PC-9 (cell line): ENCODE data around the gene DNASE2. TPM values are rescaled to one million over a fixed set of nuclear protein-coding genes. Genes with fewer than 3 reads are reported as not detected.
A peak's percentile ranks its signal among the peaks of the same experiment; 100 is the strongest.

Source experiments
- Bru-seq: library from RNA; stranded (reverse); fragments of 400-500 nt; gene quantifications from one replicate; lab custom pipeline; 2021; lab: Mats Ljungman, UMichigan
- BruChase-seq, 2 experiments: library from RNA; stranded (reverse); fragments of 400-500 nt; gene quantifications; one replicate each; lab custom pipeline; 2021; lab: Mats Ljungman, UMichigan
- BruUV-seq: library from RNA; stranded (reverse); fragments of 400-500 nt; replicated peaks from 2 replicates; lab custom pipeline; 2021; lab: Mats Ljungman, UMichigan
- CTCF ChIA-PET: fragments of 300-600 bp; sonication (Branson Sonifier 250); formaldehyde crosslinking; loops from one replicate; lab custom pipeline; 2022; ENCODE audit warnings: antibody characterized with exemption; lab: Charles Lee
- POLR2A ChIA-PET: fragments of 300-600 bp; sonication (Branson Sonifier 250); formaldehyde crosslinking; loops from one replicate; lab custom pipeline; 2022; ENCODE audit warnings: antibody characterized with exemption; ENCODE audit not compliant: unreplicated experiment; lab: Charles Lee
- DNase-seq, 2 experiments: peaks; one replicate each; pipeline versions ENCODE4 v3.0.0 to v3.0.0-alpha.2; 2015 to 2022; ENCODE audit warnings: mixed read lengths in 1 of 2
- H2AFZ ChIP-seq: fragments of 200-600 bp; sonication (generic); 2 replicates; pipeline ENCODE4 v1.8.1; 2017; ENCODE audit warnings: antibody characterized with exemption
- H3F3A ChIP-seq: fragments of 200-600 bp; sonication (generic); 2 replicates; pipeline ENCODE4 v1.8.1; 2017; ENCODE audit warnings: antibody characterized with exemption, mild to moderate bottlenecking, low read depth; ENCODE audit not compliant: insufficient read depth
- H3K27ac ChIP-seq: fragments of 200-600 bp; sonication (generic); 2 replicates; pipeline ENCODE4 v1.6.1; 2016; ENCODE audit warnings: mixed run types
- H3K27me3 ChIP-seq: fragments of 200-600 bp; sonication (generic); 2 replicates; pipeline ENCODE4 v1.6.1; 2016; ENCODE audit warnings: low read depth, mixed run types; ENCODE audit not compliant: insufficient read depth
- H3K36me3 ChIP-seq: fragments of 200-600 bp; sonication (generic); 2 replicates; pipeline ENCODE4 v1.6.1; 2016; ENCODE audit warnings: low read depth, mixed run types
- H3K4me1 ChIP-seq: fragments of 200-600 bp; sonication (generic); replicated peaks from 2 replicates; pipeline ENCODE4 v1.6.1; 2016; ENCODE audit warnings: mixed run types; ENCODE audit not compliant: insufficient read depth
- H3K4me2 ChIP-seq: fragments of 200-600 bp; sonication (generic); 2 replicates; pipeline ENCODE4 v1.6.1; 2017; ENCODE audit warnings: mixed run types
- H3K4me3 ChIP-seq: fragments of 200-600 bp; sonication (generic); 2 replicates; pipeline ENCODE4 v1.6.1; 2016; ENCODE audit warnings: mixed run types
- H3K79me2 ChIP-seq: fragments of 200-600 bp; sonication (generic); 2 replicates; pipeline ENCODE4 v1.6.1; 2017; ENCODE audit warnings: low read depth, mixed run types
- H3K9me2 ChIP-seq: fragments of 200-600 bp; sonication (generic); 2 replicates; pipeline ENCODE4 v1.8.1; 2017; ENCODE audit warnings: mild to moderate bottlenecking; ENCODE audit not compliant: insufficient read depth
- H3K9me3 ChIP-seq: fragments of 200-600 bp; sonication (generic); 2 replicates; pipeline ENCODE4 v1.8.1; 2016; ENCODE audit warnings: low read depth; ENCODE audit not compliant: insufficient read depth
- H4K20me1 ChIP-seq: fragments of 200-600 bp; sonication (generic); 2 replicates; pipeline ENCODE4 v1.8.1; 2017; ENCODE audit not compliant: insufficient read depth
- EZH2 ChIP-seq: fragments of 200-600 bp; sonication (generic); IDR thresholded peaks from 2 replicates; pipeline ENCODE4 v1.8.0; 2017; ENCODE audit warnings: antibody characterized with exemption, low read depth
- intact Hi-C: fragments of 100-400 bp; cut with micrococcal nuclease; formaldehyde crosslinking; loops from one replicate; pipeline ENCODE4 v1.10.0; 2022; ENCODE audit not compliant: unreplicated experiment
- long read RNA-seq: library from polyadenylated mRNA; stranded (forward); transcript quantifications from one replicate; pipeline ENCODE4 v2.0.0, GENCODE V29; 2022
- total RNA-seq: library from RNA; stranded (reverse); gene quantifications from 2 replicates; pipeline ENCODE4 v1.2.3, GENCODE V29; 2021
- TF ChIP-seq, protein P1 (sequence below): fragments of 200-600 bp; sonication (generic); conservative IDR thresholded peaks from 2 replicates; pipeline ENCODE4 v1.6.1; 2017; ENCODE audit warnings: mixed run types, antibody characterized with exemption, mild to moderate bottlenecking, moderate library complexity

The DNASE2 gene
- total RNA-seq (68.4 and 81.0 TPM in 2 replicates), Bru-seq, nascent RNA (percentile 61 among the genes with signal in this experiment), BruChase-seq, experiment 1, labeled RNA remaining after a 2-hour chase (percentile 76 among the genes with signal in this experiment), BruChase-seq, experiment 2, labeled RNA remaining after a 6-hour chase (percentile 81 among the genes with signal in this experiment)
- long read RNA-seq, transcript DNASE2-201 (6 exons, 1,955 nt) = major isoform, 28 of 46 reads
- long read RNA-seq, partial matches to known transcripts = 2 of 46 reads
- long read RNA-seq, other reads (novel, unspliced or antisense) = 16 of 46 reads

- Histone ChIP-seq H4K20me1 (no peaks in the 10 kb centered on the region), H3F3A (peaks cover 22% of the 10 kb centered on the region; the same call in 1 of the 2 replicates), H3K4me1 (peaks cover 14% of the 10 kb centered on the region), H3K36me3 (no peaks in the 10 kb centered on the region), H3K79me2 (peaks cover 10% of the 10 kb centered on the region; the same call in 1 of the 2 replicates), H3K9me2 (no peaks in the 10 kb centered on the region), H2AFZ (peak within 1 kb of the TSS; percentile 96), H3K27me3 (no peaks in the 10 kb centered on the region), H3K27ac (peak within 1 kb of the TSS; percentile 66), H3K4me2 (peak within 1 kb of the TSS; percentile 92), H3K9me3 (peaks cover 11% of the 10 kb centered on the region; the same call in 1 of the 2 replicates), H3K4me3 (peak within 1 kb of the TSS; percentile 77)
- TF ChIP-seq, protein P1, sequence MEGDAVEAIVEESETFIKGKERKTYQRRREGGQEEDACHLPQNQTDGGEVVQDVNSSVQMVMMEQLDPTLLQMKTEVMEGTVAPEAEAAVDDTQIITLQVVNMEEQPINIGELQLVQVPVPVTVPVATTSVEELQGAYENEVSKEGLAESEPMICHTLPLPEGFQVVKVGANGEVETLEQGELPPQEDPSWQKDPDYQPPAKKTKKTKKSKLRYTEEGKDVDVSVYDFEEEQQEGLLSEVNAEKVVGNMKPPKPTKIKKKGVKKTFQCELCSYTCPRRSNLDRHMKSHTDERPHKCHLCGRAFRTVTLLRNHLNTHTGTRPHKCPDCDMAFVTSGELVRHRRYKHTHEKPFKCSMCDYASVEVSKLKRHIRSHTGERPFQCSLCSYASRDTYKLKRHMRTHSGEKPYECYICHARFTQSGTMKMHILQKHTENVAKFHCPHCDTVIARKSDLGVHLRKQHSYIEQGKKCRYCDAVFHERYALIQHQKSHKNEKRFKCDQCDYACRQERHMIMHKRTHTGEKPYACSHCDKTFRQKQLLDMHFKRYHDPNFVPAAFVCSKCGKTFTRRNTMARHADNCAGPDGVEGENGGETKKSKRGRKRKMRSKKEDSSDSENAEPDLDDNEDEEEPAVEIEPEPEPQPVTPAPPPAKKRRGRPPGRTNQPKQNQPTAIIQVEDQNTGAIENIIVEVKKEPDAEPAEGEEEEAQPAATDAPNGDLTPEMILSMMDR = no peak
- TF ChIP-seq EZH2 = no peak
- intact Hi-C loops = no loop called here
- ChIA-PET POLR2A (interaction anchor here (0.5 to 0.7 kb wide), 6 partner anchors 10 to 687 kb away, joined by 3 to 11 read pairs (median 4); partner anchors contain the start of genes GCDH and SYCE2), CTCF (interaction anchor here (0.6 to 1.1 kb wide), 3 partner anchors 34 to 56 kb away, joined by 3 to 4 read pairs (median 3); no protein-coding TSS in a partner anchor)
- BruUV-seq = no TSS peak
- peak; percentile 93 to 95 for DNase-seq
These were observed at the start of gene DNASE2 for GRCh38 chr19:12881172-12881808. Gene DNASE2, minus strand, starts transcription at chr19:12881449. Its CDS starts 74 bp downstream, at chr19:12881375.

- no peaks in the 10 kb centered on the region for H3K9me3 ChIP-seq
- ChIA-PET CTCF (no interaction called here), POLR2A (no interaction called here)
- H3K79me2 ChIP-seq = peaks cover 30% of the 10 kb centered on the region
- peaks cover 12% of the 10 kb centered on the region for H3K4me1 ChIP-seq
- H2AFZ ChIP-seq = no peak overlapping the region
- TF ChIP-seq EZH2 = no peak
- TF ChIP-seq, protein P1 = no peak
- H3K9me2 ChIP-seq = no peaks in the 10 kb centered on the region
- no peak overlapping the region for H3K4me2 ChIP-seq
- no peaks in the 10 kb centered on the region; the same call in 1 of the 2 replicates for H3F3A ChIP-seq
- no TSS peak for BruUV-seq
- intact Hi-C loops = no loop called here
- DNase-seq = no peak
- no peak overlapping the region for H3K27ac ChIP-seq
- H3K36me3 ChIP-seq = peaks cover 32% of the 10 kb centered on the region
- peaks cover 3% of the 10 kb centered on the region for H4K20me1 ChIP-seq
- H3K27me3 ChIP-seq = no peaks in the 10 kb centered on the region
- H3K4me3 ChIP-seq = no peak overlapping the region
These were observed 48.9 kb upstream of the DNASE2 start for GRCh38 chr19:12930002-12930645.

DNA sequence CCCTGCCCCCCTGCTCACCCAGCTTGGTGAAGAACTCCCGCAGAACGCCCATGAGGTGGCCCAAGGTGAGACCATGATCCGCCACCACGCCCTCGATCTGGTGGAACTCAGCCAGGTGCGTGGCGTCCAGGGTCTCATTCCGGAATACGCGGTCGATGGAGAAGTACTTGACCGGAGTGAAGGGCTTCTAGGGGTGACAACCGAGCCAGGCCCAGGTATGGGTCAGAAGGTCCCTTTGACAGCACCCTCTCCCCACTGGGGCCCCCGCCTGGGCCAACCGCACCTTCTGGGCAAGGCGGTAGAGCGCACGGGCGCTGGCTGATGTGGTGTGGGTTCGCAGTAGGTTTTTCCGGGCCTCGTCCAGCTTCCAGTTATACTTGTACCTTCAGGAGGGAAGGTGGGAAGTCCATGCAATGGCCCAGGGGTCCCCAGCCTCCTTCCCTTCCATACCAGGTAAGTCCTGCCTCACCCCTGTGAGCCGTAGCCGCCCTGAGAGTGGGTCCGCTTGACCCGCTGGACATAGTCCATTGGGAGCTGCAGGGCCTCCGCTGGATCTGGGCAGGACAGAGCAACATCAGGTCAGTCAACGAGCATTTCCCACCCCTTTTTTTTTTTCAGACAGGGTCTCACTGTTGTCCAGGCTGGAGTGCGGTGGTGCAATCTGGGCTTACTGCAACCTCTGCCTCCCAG, 43.5 kb upstream of the DNASE2 start:
- no peak overlapping the region for H3K27ac ChIP-seq
- H2AFZ ChIP-seq = no peak overlapping the region
- ChIA-PET CTCF (no interaction called here), POLR2A (interaction anchor here (0.7 kb wide), 1 partner anchor 13 kb away, joined by 4 read pairs; no protein-coding TSS in a partner anchor)
- no TSS peak for BruUV-seq
- no peaks in the 10 kb centered on the region for H3K9me3 ChIP-seq
- no peaks in the 10 kb centered on the region for H3K79me2 ChIP-seq
- TF ChIP-seq EZH2 = no peak
- TF ChIP-seq, protein P1 = no peak
- DNase-seq = no peak
- H3K4me2 ChIP-seq = no peak overlapping the region
- H3F3A ChIP-seq = peaks cover 28% of the 10 kb centered on the region
- no peaks in the 10 kb centered on the region; the same call in 1 of the 2 replicates for H4K20me1 ChIP-seq
- no peaks in the 10 kb centered on the region; the same call in 1 of the 2 replicates for H3K4me1 ChIP-seq
- H3K4me3 ChIP-seq = no peak overlapping the region
- intact Hi-C loops = no loop called here
- no peaks in the 10 kb centered on the region for H3K9me2 ChIP-seq
- H3K27me3 ChIP-seq = no peaks in the 10 kb centered on the region
- H3K36me3 ChIP-seq = peaks cover 40% of the 10 kb centered on the region
